HG03342 (cell line): ENCODE measurements around the gene NCAPG2.

Experiments used
- ATAC-seq: cut with Tn5 transposase; IDR thresholded peaks from one replicate; pipeline ENCODE4 v1.9.1; 2021; ENCODE audit warnings: mild to moderate bottlenecking, moderate library complexity; ENCODE audit not compliant: unreplicated experiment

Gene NCAPG2

GRCh38 chr7:158581440-158582088 is 123.0 kb downstream of the NCAPG2 start:
- no peak for ATAC-seq
